Right renal pelvis (tissue), 4 donors: ENCODE data around the gene ARHGEF16. TPM values are rescaled to one million over a fixed set of nuclear protein-coding genes. Genes with fewer than 3 reads are reported as not detected.

Experiments
- DNase-seq, 4 donors: peaks; one replicate each; pipeline ENCODE4 v3.0.0-alpha.2; 2013; ENCODE audit warnings: low read depth in 4 of 4, low spot score in 3 of 4, missing footprints in 1 of 4
- polyA plus RNA-seq, 4 donors: library from polyadenylated mRNA; unstranded; fragments of 120-200 nt; gene quantifications; one replicate each; pipeline ENCODE4 v1.2.1, GENCODE V29; 2013; ENCODE audit not compliant: insufficient read length in 4 of 4

The ARHGEF16 gene
- polyA plus RNA-seq, 4 donors = 16.1 to 25.7 (median 17.6) TPM

DNA sequence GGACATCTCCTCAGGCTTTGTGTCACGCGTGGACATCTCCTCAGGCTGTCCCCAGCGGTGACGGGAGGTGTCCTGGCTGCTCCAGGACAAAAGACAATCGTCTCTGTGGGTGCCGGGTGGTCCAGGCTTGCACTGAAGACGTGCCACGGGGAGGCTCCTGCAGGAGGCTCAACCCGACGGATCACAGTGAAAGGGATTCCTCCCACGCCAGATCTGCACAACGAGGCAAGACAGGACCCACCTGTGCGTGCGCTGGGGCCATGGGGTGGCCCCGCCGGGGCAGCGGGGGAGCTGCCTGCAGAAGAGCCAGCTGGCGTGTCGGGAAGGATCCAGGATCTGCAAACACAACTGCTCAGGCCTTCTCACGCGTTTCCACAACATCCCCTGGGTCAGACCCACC is 18.8 kb upstream of the ARHGEF16 start:
- DNase-seq = no peak

DNA sequence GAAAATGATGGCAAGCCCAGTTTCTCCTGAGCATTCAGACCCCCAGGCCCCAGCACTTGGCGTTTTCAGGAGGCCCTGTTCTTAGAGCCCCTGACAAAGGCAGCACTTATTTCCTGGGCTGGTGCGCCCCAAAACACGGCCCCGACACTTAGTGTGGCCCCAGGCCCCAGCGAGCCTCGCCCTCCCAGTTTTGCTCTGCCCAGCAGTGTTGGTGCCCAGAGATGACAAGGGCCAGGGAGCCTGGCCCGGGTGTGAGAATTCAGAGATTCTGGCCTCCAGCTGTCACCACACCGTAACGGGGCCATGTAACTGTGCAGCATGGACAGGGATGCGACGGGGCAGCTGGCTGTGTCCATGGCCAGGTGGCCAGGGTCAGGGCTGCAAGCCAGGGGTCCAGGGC is 18.0 kb upstream of the ARHGEF16 start:
- no peak for DNase-seq

DNA sequence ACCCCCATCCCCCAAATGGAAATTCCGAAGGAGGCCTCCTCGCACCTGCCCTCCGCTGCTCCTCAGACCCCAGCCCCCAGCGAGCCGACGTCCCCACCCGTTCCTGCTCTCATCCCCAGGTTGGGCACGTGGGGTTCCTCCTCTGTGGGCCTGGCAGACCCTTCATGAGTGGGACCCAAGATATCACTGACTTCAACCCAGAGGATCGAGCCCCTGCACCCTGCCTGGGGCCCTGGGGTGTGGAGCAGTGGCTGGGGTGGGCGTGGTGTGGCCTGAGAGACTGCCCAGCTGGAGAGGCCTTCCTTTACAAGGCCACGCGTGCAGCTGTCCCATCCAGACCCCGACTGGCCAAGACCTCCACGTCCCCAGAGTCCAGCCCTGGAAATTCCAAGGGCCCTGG is 17.6 kb upstream of the ARHGEF16 start:
- no peak for DNase-seq

DNA sequence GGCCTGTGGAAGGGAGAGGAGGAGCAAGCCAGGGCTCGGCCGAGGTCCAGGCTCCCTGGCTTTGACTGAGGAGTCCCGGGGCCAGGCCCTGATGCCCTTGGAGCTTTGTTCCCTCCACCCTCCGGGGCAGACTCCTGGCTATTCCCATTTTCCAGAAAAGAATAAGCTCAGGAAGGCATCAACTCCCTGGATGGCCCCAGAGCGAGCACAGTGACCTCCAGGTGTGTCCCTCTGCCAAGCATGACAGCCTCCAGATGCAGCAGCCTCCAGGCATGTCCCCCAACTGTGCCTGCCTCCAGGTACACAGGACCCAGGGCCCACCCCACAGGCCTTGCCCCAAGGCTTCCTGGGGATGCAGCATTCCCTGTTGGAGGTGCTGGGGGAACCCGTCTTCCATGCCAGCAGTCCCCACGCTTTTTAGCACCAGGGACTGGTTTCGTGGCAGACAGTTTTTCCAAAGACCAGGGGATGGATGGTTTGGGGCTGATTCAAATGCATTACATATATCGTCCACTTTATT is 15.7 kb upstream of the ARHGEF16 start:
- DNase-seq = no peak

DNA sequence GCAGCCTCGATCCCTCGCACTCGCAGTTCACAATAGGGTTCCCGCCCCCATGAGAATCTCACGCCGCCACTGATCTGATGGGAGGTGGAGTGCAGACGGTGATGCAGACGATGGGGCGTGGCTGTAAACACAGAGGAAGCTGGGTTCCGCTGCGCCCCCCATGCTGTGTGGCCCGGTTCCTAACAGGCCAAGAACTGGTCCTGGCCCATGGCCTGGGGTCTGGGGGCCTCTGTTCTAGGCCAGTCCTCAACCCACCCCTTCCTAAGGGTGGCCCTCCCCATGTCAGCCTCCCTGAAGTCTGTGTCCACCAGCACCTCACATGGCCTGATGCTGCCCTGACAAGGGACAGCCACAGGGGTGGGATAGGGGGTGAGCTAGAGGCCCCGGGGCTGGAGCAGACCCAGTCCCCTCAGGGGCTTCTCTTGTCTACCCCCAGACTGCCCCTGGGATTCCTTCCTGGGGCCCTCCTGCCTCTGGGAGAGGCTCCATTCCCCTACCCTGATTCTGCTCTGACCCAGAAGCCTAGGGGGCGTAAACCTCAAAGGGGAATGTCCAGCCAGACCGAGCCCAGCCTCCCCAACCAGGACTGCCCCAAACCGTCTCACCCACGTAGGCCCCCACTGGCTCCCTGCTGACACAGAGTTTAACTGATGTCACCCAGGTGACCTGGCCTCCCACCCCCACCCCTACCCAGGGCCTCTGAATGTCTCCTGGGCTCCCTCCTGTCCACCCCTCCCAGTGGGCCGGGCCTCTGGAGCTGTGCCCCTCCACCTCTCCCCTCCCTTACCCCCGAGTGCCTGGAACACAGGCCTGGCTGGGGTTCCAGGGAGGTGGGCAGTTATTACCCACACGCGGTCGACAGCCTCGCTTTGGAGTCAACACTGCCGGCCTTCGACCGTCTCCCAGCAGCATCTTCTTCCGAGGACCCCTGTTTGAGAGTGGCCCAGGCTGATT is 14.8 kb upstream of the ARHGEF16 start:
- no peak for DNase-seq

DNA sequence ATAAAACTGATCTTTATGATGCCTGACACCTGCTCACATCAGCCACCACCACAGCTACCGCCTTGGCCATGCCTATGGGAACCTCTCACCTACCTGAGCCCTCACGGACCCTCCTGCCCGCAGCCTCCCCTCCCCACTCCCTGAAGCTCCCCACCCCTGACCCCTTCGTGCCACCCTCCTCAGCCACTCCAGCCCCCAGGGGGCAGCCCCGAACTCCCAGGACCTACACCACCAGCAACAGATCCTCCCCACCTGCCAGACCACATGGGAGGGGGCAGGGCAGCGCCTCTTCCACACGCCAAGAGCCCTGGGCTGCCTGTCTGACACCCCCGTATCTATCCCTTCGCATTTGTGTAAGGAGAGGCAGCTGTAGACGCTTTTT is 14.2 kb upstream of the ARHGEF16 start:
- DNase-seq = no peak

DNA sequence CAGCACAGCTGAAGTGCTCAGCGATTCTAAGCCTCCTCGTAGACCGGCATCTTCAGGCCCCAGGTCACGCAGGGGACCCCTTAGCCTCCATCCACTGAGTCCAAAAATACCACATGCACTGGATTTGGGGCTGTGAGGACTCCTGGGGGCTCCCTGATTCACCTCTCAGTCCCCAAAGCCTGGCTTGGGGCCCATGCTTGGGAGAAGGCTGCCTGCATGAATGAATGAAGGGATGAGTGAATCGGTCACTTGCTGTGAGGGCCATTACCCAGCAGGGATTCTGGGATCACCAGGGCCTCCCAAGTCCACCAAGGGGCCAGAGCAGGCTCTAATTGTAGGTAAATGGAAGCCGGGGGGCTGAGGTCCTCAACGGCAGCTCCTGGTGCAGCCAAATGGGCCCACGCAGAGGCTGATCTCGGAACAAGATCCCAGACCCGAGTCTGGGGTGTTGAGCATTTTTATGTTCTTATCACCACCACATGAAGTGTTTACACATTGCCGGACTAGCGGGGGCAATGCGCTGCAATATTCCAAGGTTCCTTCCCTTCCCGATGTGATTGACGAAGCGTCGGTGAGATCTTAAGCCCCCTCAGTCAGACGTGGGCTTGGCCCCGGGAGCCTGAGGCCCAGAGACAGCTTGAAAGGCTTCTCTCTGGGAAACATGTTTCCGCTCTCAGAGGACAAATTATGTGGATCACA is 13.6 kb upstream of the ARHGEF16 start:
- no peak for DNase-seq

DNA sequence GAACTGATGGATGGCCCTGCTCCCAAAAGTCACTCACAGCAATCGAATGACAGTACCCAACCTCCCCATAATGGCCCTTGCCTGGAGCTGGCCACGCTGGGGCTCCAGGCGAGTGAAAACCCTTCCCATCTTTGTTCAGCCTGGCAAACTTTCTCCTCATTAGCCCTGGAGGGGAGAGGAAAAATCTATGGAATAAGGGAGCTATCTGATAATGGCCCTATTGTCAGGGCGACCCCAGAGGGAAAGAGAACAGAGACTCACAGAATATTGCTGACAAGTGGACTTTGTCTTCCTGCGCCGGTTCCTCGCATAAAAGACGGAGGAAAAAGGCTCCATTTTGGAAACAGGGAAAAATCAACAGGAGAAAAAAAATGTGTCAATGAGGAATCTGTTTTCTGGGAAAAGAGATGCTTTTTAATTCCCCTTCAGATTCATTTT is 13.0 kb upstream of the ARHGEF16 start:
- DNase-seq = no peak

DNA sequence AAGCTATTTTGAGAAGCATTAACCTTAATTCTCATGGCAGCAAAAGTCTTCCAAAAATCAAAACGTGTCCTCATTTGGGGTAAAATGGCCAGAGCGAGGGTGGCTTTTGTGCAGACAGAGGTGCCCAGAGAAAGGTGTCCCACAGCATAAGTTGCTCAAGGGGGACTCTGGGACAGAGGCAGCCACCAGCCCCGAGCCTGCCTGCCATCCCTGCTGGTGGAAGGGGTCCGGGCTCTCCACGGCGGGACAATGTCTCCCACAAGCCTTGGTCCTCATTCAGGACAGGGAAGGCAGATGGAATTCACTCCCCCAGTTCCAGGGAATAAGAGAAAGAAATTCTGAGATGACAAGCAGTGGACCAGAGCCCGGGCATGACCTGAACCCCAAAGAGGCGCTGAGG is 12.6 kb upstream of the ARHGEF16 start:
- no peak for DNase-seq

DNA sequence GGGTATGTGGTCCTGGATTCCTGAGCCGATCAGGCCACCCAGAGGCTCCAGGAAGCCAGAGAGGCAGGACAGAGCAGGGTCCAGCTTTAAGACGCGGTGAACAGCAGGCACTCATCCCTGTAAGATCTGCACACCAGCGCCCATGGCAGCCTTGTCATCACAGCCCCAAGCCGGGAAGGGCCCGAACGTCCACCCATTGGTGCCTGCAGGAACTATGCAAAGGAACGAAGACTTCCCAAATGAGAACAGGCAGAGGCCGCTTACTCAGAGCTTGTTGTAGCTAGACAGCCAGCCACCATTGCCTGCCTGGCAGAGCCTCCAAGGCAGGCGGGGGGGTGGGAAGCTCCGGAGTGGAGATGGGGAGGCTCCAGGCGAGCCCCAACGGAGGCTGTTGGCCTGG is 12.1 kb upstream of the ARHGEF16 start:
- no peak for DNase-seq

DNA sequence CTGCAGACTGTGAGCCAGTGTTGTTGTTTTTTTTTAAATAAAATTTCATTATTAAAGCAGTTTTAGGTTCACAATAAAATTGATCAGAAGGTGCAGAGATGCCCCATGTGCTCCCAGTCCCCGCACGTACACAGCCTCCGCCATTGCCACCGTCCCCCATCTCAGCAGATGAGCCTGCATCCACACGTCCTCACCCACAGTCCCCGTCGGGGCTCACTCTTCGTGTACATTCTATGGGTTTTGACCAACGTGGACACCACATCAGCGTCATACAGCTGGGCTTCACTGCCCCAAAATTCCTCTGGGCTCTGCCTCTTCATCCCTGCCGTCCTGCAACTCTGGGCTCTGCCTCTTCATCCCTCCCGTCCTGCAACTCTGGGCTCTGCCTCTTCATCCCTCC is 11.6 kb upstream of the ARHGEF16 start:
- DNase-seq = no peak

DNA sequence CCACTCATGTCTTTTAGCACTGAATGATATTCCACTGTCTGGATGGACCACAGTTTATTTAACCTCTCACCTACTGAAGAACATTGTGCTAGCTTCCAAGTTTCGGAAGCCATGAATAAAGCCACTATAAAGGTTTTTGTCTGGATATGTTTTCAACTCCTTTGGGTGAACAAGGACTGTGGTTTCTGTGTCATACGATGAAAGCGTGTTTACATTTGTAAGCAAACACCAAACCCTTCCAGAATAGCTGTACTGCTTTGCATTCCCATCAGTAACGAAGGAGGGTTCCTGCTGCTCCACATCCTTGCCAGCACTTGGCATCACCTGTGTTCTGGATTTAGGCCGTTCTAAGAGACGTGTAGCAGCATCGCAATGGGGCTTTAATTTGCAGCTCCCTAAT is 10.7 kb upstream of the ARHGEF16 start:
- no peak for DNase-seq

DNA sequence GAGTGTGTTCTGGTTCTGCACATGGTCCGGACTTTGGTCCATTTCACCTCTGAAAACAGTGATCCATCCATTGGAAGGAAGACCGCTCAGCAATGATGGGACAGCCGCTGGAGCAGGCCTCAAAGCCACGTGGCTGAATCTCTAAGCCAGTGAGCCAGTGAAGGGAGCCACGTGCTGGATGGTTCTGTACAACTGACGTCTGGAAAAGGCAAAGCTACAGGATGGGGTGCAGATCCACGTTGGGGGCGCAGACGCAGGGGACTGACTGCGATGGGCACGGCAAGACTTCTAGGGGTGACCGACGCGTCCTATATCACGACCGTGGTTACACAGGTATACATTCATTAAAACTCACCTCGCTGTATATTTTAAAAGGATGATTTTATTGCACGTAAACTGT is 10.2 kb upstream of the ARHGEF16 start:
- no peak for DNase-seq

DNA sequence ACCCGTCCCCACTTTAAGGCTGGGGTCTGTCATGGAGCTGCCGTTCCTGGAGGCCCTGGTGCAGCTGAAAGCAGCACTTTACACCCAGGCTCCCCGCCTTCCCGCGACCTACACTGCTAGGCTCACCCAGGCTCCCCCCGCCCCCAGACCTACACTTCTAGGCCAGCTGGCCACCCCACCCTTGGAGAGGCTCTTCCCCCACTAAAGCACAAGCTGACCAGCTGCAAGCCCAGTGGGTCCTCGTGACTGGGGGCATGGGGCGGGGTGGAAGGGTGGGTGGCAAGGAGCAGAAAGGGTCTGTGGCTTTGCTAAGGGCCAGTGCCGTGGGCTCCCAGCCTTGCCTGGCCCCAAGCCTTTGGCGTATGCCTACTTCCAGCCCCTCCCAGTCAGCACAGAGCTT is 9.7 kb upstream of the ARHGEF16 start:
- no peak for DNase-seq

DNA sequence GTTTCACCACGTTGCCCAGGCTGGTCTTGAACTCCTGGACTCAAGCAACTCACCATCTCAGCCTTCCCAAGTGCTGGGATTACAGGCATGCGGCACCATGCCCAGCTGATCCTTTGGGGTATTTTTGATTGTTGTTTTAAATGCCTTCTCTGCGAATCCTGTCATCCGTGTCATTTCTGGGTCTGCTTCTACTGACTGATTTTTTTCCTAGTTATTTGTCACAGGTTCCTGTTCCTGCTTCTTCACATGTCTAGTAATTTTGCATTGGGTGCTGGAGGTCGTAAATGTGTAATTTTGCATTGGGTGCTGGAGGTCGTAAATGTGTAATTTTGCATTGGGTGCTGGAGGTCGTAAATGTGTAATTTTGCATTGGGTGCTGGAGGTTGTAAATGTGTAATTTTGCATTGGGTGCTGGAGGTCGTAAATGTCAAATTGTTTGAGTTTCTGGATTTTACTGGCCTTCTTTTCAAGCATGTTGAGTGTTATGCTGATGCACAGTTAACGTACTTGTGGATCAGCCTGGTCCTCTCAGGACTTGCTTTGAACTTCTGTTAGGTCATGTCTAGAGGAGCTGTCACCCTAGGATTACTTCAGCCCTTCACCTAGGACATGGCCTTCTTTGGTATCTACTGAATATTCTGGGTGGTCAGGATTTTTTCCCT is 4.1 kb upstream of the ARHGEF16 start:
- DNase-seq = no peak

DNA sequence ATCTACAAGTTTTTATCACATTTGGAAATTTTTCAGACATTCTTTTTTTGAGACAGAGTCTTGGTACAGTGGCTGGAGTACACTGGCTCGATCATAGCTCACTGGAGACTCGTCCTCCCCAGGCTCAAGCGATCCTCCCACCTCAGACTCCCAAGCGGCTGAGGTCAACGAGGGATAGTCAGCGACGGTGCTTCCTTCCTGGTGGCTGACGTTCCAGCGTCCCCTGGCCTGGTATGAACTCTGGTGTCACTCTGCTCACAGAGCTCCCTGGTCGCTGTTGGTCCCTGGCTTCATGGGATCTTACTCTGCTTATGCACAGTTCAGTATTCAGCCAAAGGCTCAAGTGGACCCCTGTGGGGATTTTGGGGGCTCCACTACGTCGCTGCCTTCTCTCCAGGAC is 3.5 kb upstream of the ARHGEF16 start:
- no peak for DNase-seq

DNA sequence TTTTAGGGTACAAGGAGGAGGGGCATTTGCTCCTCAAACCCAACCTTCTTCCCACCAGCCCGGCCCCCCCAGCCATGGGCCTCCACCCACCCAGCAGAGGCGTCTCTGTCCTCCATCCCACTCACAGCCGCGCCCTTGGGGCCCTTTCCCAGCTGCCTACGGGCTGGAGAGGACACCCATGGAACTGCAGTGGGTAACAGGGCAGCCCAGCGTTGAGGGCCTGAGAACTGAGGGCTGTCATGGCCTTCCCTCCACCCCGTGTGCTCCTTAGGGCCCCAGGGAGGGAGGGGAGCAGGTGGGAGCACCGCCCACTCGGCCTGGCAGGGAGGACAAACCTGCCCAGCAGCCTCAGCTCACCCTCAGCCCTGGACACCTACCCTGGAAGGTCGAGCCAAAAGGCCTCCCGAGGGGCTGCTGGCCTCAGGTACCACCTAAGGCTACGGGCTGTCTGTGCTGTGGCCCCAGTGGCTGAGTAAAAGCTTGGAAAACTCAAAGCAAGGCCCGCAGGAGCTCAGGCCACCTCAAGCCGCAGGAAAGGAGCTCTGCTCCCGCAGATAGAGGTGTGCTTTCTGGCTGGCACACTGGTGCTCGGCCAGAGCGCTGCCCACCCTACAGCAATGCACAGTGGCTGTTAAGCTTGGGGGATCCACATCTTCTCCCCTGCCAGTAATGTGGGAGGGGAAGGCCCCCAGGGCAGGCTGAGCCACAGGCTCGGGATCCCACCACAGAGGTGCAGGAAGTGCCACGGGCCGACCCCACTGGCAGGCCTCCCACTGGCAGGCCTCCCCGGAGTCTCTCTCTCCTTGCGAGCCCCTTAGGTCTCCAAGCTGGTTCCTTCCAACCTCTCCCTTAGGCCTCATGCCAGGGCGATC is 2.2 kb upstream of the ARHGEF16 start:
- no peak for DNase-seq

DNA sequence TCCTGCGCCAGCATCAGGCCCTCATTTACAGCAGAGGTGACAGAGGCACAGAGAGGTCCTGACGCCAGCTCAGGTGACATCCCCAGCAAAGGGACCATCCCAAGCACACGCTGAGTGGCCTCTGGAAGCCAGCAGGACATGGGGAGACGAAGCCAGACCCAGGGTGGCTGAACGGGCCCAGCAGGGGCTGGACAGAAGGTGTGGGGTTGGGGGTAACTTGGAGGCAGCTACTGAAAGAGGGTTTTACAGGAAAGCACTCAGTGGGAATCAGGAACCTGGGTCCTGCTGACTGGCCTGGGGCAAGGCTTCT is 1.6 kb upstream of the ARHGEF16 start:
- DNase-seq = no peak

DNA sequence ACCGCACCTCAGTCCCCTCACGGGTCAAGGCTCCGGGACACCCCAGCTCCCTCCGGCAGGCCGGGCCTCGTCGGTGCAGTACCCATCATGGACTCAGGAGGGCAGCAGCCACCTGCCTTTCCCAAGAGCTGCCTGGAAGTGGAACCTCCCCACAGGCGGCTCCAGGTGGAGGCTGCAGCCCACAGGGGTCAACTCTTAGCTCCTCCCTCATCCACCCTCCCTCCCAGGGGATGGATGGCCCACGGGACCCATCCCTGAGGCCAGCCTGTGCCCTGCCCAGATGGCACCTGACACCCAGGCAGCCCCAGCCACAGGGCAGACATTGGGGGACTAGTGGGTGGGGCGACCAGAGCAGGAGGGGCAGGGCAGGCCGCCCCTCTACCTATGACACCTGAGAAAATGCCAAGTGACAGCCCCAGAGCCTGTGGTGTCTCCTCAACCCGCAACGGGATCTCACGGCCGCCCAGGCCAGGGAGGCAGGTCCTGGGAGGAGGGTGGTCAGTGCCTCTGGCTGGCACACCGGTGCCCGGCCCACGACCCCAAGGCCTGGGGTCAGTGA is 1.2 kb upstream of the ARHGEF16 start:
- DNase-seq = no peak
